Measurements from ENCODE around the gene SLC25A21.

Gene SLC25A21

GRCh38 chr14:36652542-36653201, 519.7 kb downstream of the SLC25A21 start:
- no peak for ATAC-seq

GRCh38 chr14:36649872-36650650, 522.3 kb downstream of the SLC25A21 start:
- TF ChIP-seq, protein P1, sequence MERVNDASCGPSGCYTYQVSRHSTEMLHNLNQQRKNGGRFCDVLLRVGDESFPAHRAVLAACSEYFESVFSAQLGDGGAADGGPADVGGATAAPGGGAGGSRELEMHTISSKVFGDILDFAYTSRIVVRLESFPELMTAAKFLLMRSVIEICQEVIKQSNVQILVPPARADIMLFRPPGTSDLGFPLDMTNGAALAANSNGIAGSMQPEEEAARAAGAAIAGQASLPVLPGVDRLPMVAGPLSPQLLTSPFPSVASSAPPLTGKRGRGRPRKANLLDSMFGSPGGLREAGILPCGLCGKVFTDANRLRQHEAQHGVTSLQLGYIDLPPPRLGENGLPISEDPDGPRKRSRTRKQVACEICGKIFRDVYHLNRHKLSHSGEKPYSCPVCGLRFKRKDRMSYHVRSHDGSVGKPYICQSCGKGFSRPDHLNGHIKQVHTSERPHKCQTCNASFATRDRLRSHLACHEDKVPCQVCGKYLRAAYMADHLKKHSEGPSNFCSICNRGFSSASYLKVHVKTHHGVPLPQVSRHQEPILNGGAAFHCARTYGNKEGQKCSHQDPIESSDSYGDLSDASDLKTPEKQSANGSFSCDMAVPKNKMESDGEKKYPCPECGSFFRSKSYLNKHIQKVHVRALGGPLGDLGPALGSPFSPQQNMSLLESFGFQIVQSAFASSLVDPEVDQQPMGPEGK (CRISPR knock-in tag; IDR thresholded peaks at IDR 0.05; ENCODE audit: borderline replicate concordance): no peak
- no peak for TF ChIP-seq TOX (CRISPR knock-in tag; IDR thresholded peaks at IDR 0.05; ENCODE audit: borderline replicate concordance)
- no peak for TF ChIP-seq RARB (CRISPR knock-in tag; IDR thresholded peaks at IDR 0.05)
- no peak for TF ChIP-seq POU6F1 (CRISPR knock-in tag; IDR thresholded peaks at IDR 0.05; ENCODE audit: borderline replicate concordance, low read depth)
- no peak for TF ChIP-seq ISL1 (CRISPR knock-in tag; IDR thresholded peaks at IDR 0.05)
- TF ChIP-seq ZFP3 (CRISPR knock-in tag; IDR thresholded peaks at IDR 0.05): no peak
- no peak for TF ChIP-seq ZNF8 (CRISPR knock-in tag; IDR thresholded peaks at IDR 0.05)
- TF ChIP-seq, protein P2, sequence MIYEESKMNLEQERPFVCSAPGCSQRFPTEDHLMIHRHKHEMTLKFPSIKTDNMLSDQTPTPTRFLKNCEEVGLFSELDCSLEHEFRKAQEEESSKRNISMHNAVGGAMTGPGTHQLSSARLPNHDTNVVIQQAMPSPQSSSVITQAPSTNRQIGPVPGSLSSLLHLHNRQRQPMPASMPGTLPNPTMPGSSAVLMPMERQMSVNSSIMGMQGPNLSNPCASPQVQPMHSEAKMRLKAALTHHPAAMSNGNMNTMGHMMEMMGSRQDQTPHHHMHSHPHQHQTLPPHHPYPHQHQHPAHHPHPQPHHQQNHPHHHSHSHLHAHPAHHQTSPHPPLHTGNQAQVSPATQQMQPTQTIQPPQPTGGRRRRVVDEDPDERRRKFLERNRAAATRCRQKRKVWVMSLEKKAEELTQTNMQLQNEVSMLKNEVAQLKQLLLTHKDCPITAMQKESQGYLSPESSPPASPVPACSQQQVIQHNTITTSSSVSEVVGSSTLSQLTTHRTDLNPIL (CRISPR knock-in tag; IDR thresholded peaks at IDR 0.05; ENCODE audit: low read depth): no peak
- no peak for TF ChIP-seq ESRRG (CRISPR knock-in tag; IDR thresholded peaks at IDR 0.05)
- no peak for TF ChIP-seq BACH2 (CRISPR knock-in tag; IDR thresholded peaks at IDR 0.05; ENCODE audit: borderline replicate concordance)
- TF ChIP-seq ZNF70 (CRISPR knock-in tag; IDR thresholded peaks at IDR 0.05): no peak
- no peak for TF ChIP-seq ZNF565 (CRISPR knock-in tag; conservative IDR thresholded peaks at IDR 0.05; ENCODE audit: low read depth)
- no peak for TF ChIP-seq ARNTL (CRISPR knock-in tag; IDR thresholded peaks at IDR 0.05; ENCODE audit: borderline replicate concordance, low read depth)
- TF ChIP-seq TCF4 (CRISPR knock-in tag; IDR thresholded peaks at IDR 0.05; ENCODE audit: borderline replicate concordance): no peak
- TF ChIP-seq PPARA (CRISPR knock-in tag; IDR thresholded peaks at IDR 0.05; ENCODE audit: borderline replicate concordance): no peak
- TF ChIP-seq CSDC2 (CRISPR knock-in tag; IDR thresholded peaks at IDR 0.05): no peak
- TF ChIP-seq, protein P3, sequence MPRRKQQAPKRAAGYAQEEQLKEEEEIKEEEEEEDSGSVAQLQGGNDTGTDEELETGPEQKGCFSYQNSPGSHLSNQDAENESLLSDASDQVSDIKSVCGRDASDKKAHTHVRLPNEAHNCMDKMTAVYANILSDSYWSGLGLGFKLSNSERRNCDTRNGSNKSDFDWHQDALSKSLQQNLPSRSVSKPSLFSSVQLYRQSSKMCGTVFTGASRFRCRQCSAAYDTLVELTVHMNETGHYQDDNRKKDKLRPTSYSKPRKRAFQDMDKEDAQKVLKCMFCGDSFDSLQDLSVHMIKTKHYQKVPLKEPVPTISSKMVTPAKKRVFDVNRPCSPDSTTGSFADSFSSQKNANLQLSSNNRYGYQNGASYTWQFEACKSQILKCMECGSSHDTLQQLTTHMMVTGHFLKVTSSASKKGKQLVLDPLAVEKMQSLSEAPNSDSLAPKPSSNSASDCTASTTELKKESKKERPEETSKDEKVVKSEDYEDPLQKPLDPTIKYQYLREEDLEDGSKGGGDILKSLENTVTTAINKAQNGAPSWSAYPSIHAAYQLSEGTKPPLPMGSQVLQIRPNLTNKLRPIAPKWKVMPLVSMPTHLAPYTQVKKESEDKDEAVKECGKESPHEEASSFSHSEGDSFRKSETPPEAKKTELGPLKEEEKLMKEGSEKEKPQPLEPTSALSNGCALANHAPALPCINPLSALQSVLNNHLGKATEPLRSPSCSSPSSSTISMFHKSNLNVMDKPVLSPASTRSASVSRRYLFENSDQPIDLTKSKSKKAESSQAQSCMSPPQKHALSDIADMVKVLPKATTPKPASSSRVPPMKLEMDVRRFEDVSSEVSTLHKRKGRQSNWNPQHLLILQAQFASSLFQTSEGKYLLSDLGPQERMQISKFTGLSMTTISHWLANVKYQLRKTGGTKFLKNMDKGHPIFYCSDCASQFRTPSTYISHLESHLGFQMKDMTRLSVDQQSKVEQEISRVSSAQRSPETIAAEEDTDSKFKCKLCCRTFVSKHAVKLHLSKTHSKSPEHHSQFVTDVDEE (CRISPR knock-in tag; IDR thresholded peaks at IDR 0.05): no peak
- no peak for ATAC-seq

More at GRCh38 chr14:36652542-36653201, 519.7 kb downstream of the SLC25A21 start:
- TF ChIP-seq, protein P3 (CRISPR knock-in tag; IDR thresholded peaks at IDR 0.05): no peak
- no peak for TF ChIP-seq ZC3H10 (CRISPR knock-in tag; IDR thresholded peaks at IDR 0.05)
- TF ChIP-seq, protein P1 (CRISPR knock-in tag; IDR thresholded peaks at IDR 0.05; ENCODE audit: borderline replicate concordance): no peak
- TF ChIP-seq, protein P2 (CRISPR knock-in tag; IDR thresholded peaks at IDR 0.05; ENCODE audit: low read depth): no peak
